NB4 (cell line): Measurements from ENCODE around the gene XXYLT1.

Experiments
- POLR2A ChIP-seq: IDR thresholded peaks from 2 replicates; pipeline ENCODE4 v1.6.1; 2011; ENCODE audit warnings: mild to moderate bottlenecking; ENCODE audit not compliant: insufficient read length; ENCODE audit errors: extremely low read depth
- TF ChIP-seq, protein P1 (sequence below): IDR thresholded peaks from one replicate; pipeline ENCODE4 v1.5.1; 2012; ENCODE audit warnings: low read depth, low read length
- TF ChIP-seq, protein P2 (sequence below): IDR thresholded peaks from 2 replicates; pipeline ENCODE4 v1.6.1; 2011; ENCODE audit warnings: low read depth, low read length

DNA sequence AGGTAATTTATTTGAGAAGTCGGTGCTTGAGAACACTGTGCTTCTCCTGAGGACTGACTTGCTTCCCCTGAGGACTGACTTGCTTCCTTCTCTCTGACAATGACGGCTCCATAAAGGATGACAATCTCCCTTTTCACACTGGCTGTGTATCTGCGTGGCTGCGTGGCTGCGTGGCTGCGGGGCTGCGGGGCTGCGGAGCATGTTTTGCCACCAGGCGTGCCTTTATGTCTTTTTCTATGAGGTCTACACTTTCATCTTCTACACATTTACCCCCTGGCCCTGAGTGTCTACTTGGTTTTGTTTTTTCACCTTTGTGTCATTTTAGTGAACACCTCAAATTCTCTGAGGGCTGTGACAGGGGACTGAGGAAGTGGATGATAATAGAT lies 89.9 kb downstream of the XXYLT1 start:
- TF ChIP-seq POLR2A, result no peak
- TF ChIP-seq, protein P1, sequence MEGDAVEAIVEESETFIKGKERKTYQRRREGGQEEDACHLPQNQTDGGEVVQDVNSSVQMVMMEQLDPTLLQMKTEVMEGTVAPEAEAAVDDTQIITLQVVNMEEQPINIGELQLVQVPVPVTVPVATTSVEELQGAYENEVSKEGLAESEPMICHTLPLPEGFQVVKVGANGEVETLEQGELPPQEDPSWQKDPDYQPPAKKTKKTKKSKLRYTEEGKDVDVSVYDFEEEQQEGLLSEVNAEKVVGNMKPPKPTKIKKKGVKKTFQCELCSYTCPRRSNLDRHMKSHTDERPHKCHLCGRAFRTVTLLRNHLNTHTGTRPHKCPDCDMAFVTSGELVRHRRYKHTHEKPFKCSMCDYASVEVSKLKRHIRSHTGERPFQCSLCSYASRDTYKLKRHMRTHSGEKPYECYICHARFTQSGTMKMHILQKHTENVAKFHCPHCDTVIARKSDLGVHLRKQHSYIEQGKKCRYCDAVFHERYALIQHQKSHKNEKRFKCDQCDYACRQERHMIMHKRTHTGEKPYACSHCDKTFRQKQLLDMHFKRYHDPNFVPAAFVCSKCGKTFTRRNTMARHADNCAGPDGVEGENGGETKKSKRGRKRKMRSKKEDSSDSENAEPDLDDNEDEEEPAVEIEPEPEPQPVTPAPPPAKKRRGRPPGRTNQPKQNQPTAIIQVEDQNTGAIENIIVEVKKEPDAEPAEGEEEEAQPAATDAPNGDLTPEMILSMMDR, result no peak
- TF ChIP-seq, protein P2, sequence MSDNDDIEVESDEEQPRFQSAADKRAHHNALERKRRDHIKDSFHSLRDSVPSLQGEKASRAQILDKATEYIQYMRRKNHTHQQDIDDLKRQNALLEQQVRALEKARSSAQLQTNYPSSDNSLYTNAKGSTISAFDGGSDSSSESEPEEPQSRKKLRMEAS, result no peak
